Astrocyte of the spinal cord (primary cell): ENCODE results near the gene PIK3R5.

Source experiments
- DNase-seq: peaks from one replicate; pipeline ENCODE4 v3.0.0; 2011; ENCODE audit warnings: low read depth, low spot score
- H3K4me3 ChIP-seq: 2 replicates; pipeline ENCODE4 v1.5.1; 2011; ENCODE audit warnings: low read depth, mild to moderate bottlenecking, low read length, moderate library complexity
- CTCF ChIP-seq: IDR thresholded peaks from 2 replicates; pipeline ENCODE4 v1.5.1; 2012; ENCODE audit warnings: low read depth, mild to moderate bottlenecking, low read length, inconsistent platforms
- in situ Hi-C: cut with HindIII; loops from 2 replicates; pipeline ENCODE4 v1.10.0; 2017; ENCODE audit warnings: low sequenced_read_pairs

The PIK3R5 gene

GRCh38 chr17:8914554-8914953 lies 51.0 kb downstream of the PIK3R5 start:
- in situ Hi-C loops, result no loop called here
- H3K4me3 ChIP-seq, result no peak overlapping the region
- no peak for TF ChIP-seq CTCF
- no peak for DNase-seq

GRCh38 chr17:8913879-8914278 lies 51.6 kb downstream of the PIK3R5 start:
- in situ Hi-C loops, result no loop called here
- no peak overlapping the region for H3K4me3 ChIP-seq
- DNase-seq, result no peak
- no peak for TF ChIP-seq CTCF

DNA sequence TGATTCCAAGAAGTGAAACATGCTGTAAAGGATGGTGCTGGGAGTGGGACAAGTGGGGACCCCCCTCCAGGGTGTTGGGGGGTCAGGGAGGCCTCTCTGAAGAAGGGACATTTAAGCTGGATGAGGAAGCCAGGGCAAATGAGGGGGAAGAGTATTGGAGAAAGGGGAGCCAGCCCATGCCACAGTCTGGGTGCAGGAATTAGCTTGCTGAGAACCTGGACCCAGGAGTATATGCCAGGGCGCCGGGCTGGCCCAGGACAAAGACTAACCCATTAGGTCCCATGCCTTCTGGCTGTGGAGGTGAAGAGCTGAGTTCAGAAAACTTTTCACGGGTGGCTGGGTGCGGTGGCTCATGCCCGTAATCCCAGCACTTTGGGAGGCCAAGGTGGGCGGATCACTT lies 52.4 kb downstream of the PIK3R5 start:
- DNase-seq, result no peak
- H3K4me3 ChIP-seq, result no peak overlapping the region
- in situ Hi-C loops, result no loop called here
- TF ChIP-seq CTCF, result no peak

- TF ChIP-seq CTCF, result no peak
- no peak overlapping the region for H3K4me3 ChIP-seq
- no peak for DNase-seq
- in situ Hi-C loops, result no loop called here
Observed at GRCh38 chr17:8912084-8912981, 53.2 kb downstream of the PIK3R5 start.

GRCh38 chr17:8910969-8911604 lies 54.4 kb downstream of the PIK3R5 start:
- TF ChIP-seq CTCF, result no peak
- DNase-seq, result no peak
- in situ Hi-C loops, result no loop called here
- no peak overlapping the region for H3K4me3 ChIP-seq

DNA sequence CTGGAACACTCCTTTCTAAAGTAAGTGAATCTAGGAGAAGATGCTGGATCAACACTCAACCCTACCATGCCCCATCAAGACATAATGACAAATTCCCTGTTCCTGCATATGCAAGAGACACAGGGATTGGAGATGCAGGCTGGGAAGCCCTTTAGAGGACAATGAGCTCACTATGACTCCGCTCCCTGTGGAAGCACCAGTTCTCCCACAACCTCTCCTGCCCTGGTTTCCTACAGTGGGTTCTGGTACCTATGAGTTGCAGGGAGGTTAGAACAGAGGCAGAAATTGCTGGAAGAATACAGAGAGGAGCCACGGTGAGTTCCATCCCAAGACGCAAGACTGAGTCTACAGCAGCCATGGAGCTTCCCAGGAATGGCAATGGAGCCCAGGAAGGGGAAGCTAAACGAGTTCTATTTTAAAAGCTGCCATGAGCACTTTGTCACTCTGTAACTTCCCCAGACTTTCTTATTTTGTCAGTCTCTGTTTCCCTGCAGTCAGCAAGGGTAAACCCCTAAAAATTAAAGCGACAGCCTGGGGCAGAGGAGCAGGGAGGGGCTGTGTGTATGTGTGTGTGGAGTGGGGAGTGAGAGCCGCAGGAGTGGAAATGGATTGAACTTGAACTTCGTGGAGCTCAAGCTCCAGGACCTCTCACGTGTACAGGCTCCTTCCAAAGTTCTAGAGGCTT lies 55.8 kb downstream of the PIK3R5 start:
- in situ Hi-C loops, result no loop called here
- TF ChIP-seq CTCF, result no peak
- DNase-seq, result no peak
- H3K4me3 ChIP-seq, result no peak overlapping the region
